Measurements from ENCODE around the gene GNG8. TPM values are rescaled to one million over a fixed set of nuclear protein-coding genes. Genes with fewer than 3 reads are reported as not detected.

The GNG8 gene
- total and polyA plus RNA-seq, 9 of the 15 experiments (the other 6 are each of a cell fraction or from before 2014, with no cell fraction given) = 1.3 TPM; not detected in 8

- TF ChIP-seq ZNF512 (tag; IDR thresholded peaks at IDR 0.05) = no peak
- TF ChIP-seq ZBTB2 (IDR thresholded peaks at IDR 0.05) = no peak
- no peak for TF ChIP-seq CBX5 (IDR thresholded peaks at IDR 0.05; ENCODE audit: borderline replicate concordance, low read depth)
These were observed 24.6 kb upstream of the GNG8 start (continued) for GRCh38 chr19:46660551-46661019.

- peak; percentile 41 to 65 (median 60) for DNase-seq (ENCODE audit: extremely low read depth in 1 of 4, low spot score in 3 of 4)
These were observed 24.1 kb upstream of the GNG8 start for GRCh38 chr19:46660008-46660517.

More at GRCh38 chr19:46660008-46660517, 24.1 kb upstream of the GNG8 start:
- intact Hi-C loops (cut with micrococcal nuclease) = no loop called here
- peak; percentile 32 for TF ChIP-seq RBM25 (IDR thresholded peaks at IDR 0.05; ENCODE audit: low read depth, low read length, severe bottlenecking)
- TF ChIP-seq EHMT2 (IDR thresholded peaks at IDR 0.05) = 0 out of 2 replicates have a peak, but pooled peaks have one; percentile 2
- TF ChIP-seq RBFOX2 (IDR thresholded peaks at IDR 0.05; ENCODE audit: low read depth, low read length) = no peak
- 0 out of 4 replicates have a peak, but pooled peaks of 1 of the 2 experiments have one; percentile 16 for TF ChIP-seq RCOR1 (IDR thresholded peaks at IDR 0.05; ENCODE audit: borderline replicate concordance in 1 of 2, low read depth in 2 of 2, low read length in 2 of 2)
- TF ChIP-seq ZFP36 (IDR thresholded peaks at IDR 0.05; ENCODE audit: low read depth, low read length, partially characterized antibody) = peak; percentile 52
- TF ChIP-seq MITF (IDR thresholded peaks at IDR 0.05) = no peak
- H2AFZ ChIP-seq (ENCODE audit: low read depth, low read length) = peak overlapping the region; percentile 75
- WGBS (ENCODE audit: insufficient coverage, low coverage, missing lambda C conversion rate) = 20% methylated on average over 13 of the region's 14 CpGs
- no peaks in the 10 kb centered on the region for H3K9me3 ChIP-seq (replicated peaks; ENCODE audit: control insufficient read depth, insufficient read depth, low read depth, low read length)
- H4K20me1 ChIP-seq (replicated peaks; ENCODE audit: control insufficient read depth, insufficient read depth, low read length) = no peaks in the 10 kb centered on the region
- no peaks in the 10 kb centered on the region for H3K79me2 ChIP-seq (ENCODE audit: control insufficient read depth, insufficient read depth, low read length)
- no peak for FAIRE-seq
- H3K9me1 ChIP-seq (ENCODE audit: control insufficient read depth, insufficient read depth, low read length) = no peaks in the 10 kb centered on the region
- H3K27ac ChIP-seq (ENCODE audit: extremely low read depth, low read depth, low read length) = peak overlapping the region; percentile 54; the same call in 1 of the 3 replicates
- POLR2A ChIA-PET = interaction anchor here (0.9 kb wide), 1 partner anchor 296 kb away, joined by 3 read pairs; no protein-coding TSS in a partner anchor
- BruUV-seq (replicated peaks) = no TSS peak
- ATAC-seq = no peak
- in situ Hi-C loops (cut with MboI) = loop anchor here (5.0 kb wide), 1 partner anchor 48 kb away; no protein-coding TSS in a partner anchor
- H3K27me3 ChIP-seq (ENCODE audit: control insufficient read depth in 2 of 2, insufficient read depth in 2 of 2, low read length in 2 of 2) = no peaks in the 10 kb centered on the region
- CTCF ChIA-PET (ENCODE audit: low intra/inter-chr PET ratio) = interaction anchor here (2.7 to 3.0 kb wide), 2 partner anchors 43 to 46 kb away, joined by 26 read pairs; no protein-coding TSS in a partner anchor
- H3K4me2 ChIP-seq (ENCODE audit: insufficient read depth, low read length) = peak overlapping the region; percentile 80
- peak overlapping the region; percentile 54 for H3K4me3 ChIP-seq
- peak overlapping the region; percentile 32 to 87; a peak in 3 of 4 replicates for H3K9ac ChIP-seq (ENCODE audit: insufficient read depth in 1 of 2, low read depth in 2 of 2, low read length in 2 of 2)
- H3K36me3 ChIP-seq (ENCODE audit: control insufficient read depth, insufficient read depth, low read length) = no peaks in the 10 kb centered on the region
- H3K4me1 ChIP-seq (replicated peaks in 1 of 2; ENCODE audit: control insufficient read depth in 2 of 2, insufficient read depth in 2 of 2, low read length in 2 of 2) = peaks cover 25 to 30% of the 10 kb centered on the region in 2 experiments

Measured in K562 (cell line).